ENCODE measurements around the gene CAMK2N1. TPM values are rescaled to one million over a fixed set of nuclear protein-coding genes. Genes with fewer than 3 reads are reported as not detected.
A peak's percentile ranks its signal among the peaks of the same experiment; 100 is the strongest.

The CAMK2N1 gene
- total and polyA plus RNA-seq, 2 donors (not counting 1 experiment from before 2014, with no cell fraction given) = 79.9 to 156 TPM

DNA sequence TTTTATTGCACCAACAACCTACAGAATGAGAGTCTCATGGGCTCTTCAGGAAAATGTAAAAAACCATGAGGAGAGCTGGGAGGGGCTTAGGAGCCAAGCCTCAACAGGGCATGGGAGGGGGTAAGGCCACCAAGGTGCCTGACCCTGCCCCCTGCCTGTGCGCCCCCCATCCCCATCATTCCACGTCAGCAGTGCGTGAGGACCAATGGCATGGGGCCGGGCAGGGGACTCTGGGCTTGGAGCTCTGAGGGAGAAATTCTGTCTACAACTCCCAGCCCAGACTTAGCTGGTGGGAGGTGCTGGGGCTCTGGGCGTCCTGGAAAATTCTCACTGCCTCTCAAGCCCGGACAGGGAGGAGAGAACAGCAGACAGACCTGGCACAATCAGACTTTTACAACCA, 5.2 kb upstream of the CAMK2N1 start:
- no peak overlapping the region for H2AFZ ChIP-seq (ENCODE audit: low read length)
- no peaks in the 10 kb centered on the region for H3K79me2 ChIP-seq (ENCODE audit: control insufficient read depth, insufficient read depth, low read length)
- DNase-seq (ENCODE audit: low read depth in 2 of 2) = no peak
- TF ChIP-seq, protein P1, sequence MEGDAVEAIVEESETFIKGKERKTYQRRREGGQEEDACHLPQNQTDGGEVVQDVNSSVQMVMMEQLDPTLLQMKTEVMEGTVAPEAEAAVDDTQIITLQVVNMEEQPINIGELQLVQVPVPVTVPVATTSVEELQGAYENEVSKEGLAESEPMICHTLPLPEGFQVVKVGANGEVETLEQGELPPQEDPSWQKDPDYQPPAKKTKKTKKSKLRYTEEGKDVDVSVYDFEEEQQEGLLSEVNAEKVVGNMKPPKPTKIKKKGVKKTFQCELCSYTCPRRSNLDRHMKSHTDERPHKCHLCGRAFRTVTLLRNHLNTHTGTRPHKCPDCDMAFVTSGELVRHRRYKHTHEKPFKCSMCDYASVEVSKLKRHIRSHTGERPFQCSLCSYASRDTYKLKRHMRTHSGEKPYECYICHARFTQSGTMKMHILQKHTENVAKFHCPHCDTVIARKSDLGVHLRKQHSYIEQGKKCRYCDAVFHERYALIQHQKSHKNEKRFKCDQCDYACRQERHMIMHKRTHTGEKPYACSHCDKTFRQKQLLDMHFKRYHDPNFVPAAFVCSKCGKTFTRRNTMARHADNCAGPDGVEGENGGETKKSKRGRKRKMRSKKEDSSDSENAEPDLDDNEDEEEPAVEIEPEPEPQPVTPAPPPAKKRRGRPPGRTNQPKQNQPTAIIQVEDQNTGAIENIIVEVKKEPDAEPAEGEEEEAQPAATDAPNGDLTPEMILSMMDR (conservative IDR thresholded peaks at IDR 0.05 in 1 of 2, IDR thresholded peaks at IDR 0.05 in 1 of 2; ENCODE audit: low read depth in 1 of 2, low read length in 2 of 2) = no peak
- TF ChIP-seq EZH2 (IDR thresholded peaks at IDR 0.05; ENCODE audit: low read length, missing control alignments) = no peak
- no peaks in the 10 kb centered on the region for H3K9me3 ChIP-seq (ENCODE audit: control insufficient read depth, insufficient read depth, low read depth, low read length)
- H3K36me3 ChIP-seq (ENCODE audit: control insufficient read depth, insufficient read depth, low read length) = no peaks in the 10 kb centered on the region
- H4K20me1 ChIP-seq (ENCODE audit: control insufficient read depth, extremely low read depth, insufficient read depth, low read length) = no peaks in the 10 kb centered on the region
- peaks cover 19% of the 10 kb centered on the region for H3K4me1 ChIP-seq (ENCODE audit: control insufficient read depth, extremely low read depth, insufficient read depth, low read length)
- H3K4me2 ChIP-seq (ENCODE audit: extremely low read depth, insufficient read depth, low read length) = no peak overlapping the region
- H3K27ac ChIP-seq (ENCODE audit: insufficient read depth, low read length) = no peak overlapping the region
- no peaks in the 10 kb centered on the region for H3K27me3 ChIP-seq (ENCODE audit: control insufficient read depth, insufficient read depth, low read length)
- no peak overlapping the region for H3K9ac ChIP-seq (ENCODE audit: insufficient read depth, low read length)
- no peak overlapping the region for H3K4me3 ChIP-seq (replicated peaks in 1 of 4; ENCODE audit: control extremely low read depth in 1 of 4, insufficient read depth in 1 of 4, low read depth in 3 of 4, low read length in 4 of 4)

DNA sequence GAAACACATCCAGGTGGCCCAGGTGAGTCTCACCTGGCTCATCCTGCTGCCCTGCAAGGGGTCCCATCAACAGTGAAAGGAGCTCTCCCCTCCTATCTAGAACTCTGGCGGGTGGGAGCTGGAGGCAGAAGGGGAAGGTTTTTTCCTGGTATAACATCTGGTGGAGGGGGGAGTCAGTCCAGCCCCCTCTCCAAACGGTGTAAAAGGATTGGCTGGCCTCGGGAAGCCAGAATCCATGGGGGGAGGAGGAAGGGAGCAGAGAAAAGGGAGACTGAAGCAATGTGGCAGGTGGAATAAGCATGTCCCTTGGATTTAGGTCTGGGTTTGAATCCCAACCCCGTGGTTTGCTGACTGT, 1.2 kb upstream of the CAMK2N1 start:
- Histone ChIP-seq H3K4me3 (replicated peaks in 1 of 4; ENCODE audit: control extremely low read depth in 1 of 4, insufficient read depth in 1 of 4, low read depth in 3 of 4, low read length in 4 of 4) (peak overlapping the region in 1 of 4 experiments; percentile 99), H3K4me2 (ENCODE audit: extremely low read depth, insufficient read depth, low read length) (peak overlapping the region; percentile 89)
- DNase-seq (ENCODE audit: low read depth in 2 of 2) = no peak

DNA sequence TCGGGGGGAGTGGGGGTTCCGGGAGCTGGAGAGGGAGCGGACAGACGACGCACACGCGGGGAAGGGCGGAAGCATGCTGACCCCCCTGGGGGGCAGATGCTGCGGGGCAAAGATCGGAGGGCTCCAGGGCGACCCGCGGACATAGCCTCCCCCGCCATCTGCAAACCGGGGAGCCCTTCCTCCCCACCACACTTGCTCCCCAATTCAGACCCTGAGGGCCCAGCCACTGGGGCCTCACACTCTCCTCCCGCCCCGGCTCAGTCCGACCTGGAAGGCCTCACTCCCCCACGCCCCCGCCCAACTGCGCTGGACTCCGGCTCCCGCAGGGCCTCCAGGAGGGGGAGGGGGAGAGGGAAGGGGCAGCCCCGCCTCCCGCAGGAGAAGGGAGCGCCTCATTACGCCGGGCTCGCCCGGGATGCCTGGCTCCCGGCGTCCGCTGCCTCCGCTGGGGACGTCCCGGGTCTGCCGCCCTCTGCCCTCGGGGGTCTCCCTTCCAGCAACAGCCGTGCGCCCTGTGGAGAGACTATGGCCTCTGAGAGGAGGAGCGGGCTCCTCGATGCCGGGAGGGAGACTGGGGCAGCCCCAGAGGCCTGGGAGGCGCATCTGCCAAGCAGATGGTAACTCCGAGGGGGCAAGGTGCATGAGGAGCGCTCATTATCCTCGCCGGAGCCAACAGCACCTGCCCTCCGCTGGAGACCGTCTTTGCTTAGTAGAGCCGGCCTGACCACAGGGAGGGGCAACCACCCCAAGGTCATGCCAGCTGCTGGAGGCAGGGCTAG, 636 bp upstream of the CAMK2N1 start:
- H2AFZ ChIP-seq (ENCODE audit: low read length) = peak overlapping the region; percentile 42
- peaks cover 12% of the 10 kb centered on the region for H3K4me1 ChIP-seq (ENCODE audit: control insufficient read depth, extremely low read depth, insufficient read depth, low read length)
- H3K27me3 ChIP-seq (ENCODE audit: control insufficient read depth, insufficient read depth, low read length) = no peaks in the 10 kb centered on the region
- peaks cover 29% of the 10 kb centered on the region for H3K79me2 ChIP-seq (ENCODE audit: control insufficient read depth, insufficient read depth, low read length)
- no peaks in the 10 kb centered on the region for H4K20me1 ChIP-seq (ENCODE audit: control insufficient read depth, extremely low read depth, insufficient read depth, low read length)
- peak; percentile 68 to 80 for DNase-seq (ENCODE audit: low read depth in 2 of 2)
- peak overlapping the region; percentile 89 for H3K4me2 ChIP-seq (ENCODE audit: extremely low read depth, insufficient read depth, low read length)
- peak overlapping the region; percentile 56 to 99 (median 70) for H3K4me3 ChIP-seq (replicated peaks in 1 of 4; ENCODE audit: control extremely low read depth in 1 of 4, insufficient read depth in 1 of 4, low read depth in 3 of 4, low read length in 4 of 4)
- H3K27ac ChIP-seq (ENCODE audit: insufficient read depth, low read length) = peak overlapping the region; percentile 95
- H3K9ac ChIP-seq (ENCODE audit: insufficient read depth, low read length) = peak overlapping the region; percentile 92
- H3K9me3 ChIP-seq (ENCODE audit: control insufficient read depth, insufficient read depth, low read depth, low read length) = no peaks in the 10 kb centered on the region
- TF ChIP-seq, protein P1 (conservative IDR thresholded peaks at IDR 0.05 in 1 of 2, IDR thresholded peaks at IDR 0.05 in 1 of 2; ENCODE audit: low read depth in 1 of 2, low read length in 2 of 2) = no peak
- no peak for TF ChIP-seq EZH2 (IDR thresholded peaks at IDR 0.05; ENCODE audit: low read length, missing control alignments)
- no peaks in the 10 kb centered on the region for H3K36me3 ChIP-seq (ENCODE audit: control insufficient read depth, insufficient read depth, low read length)

More for the DNA sequence above, 1.2 kb upstream of the CAMK2N1 start:
- Histone ChIP-seq H3K79me2 (ENCODE audit: control insufficient read depth, insufficient read depth, low read length) (peaks cover 25% of the 10 kb centered on the region), H3K4me1 (ENCODE audit: control insufficient read depth, extremely low read depth, insufficient read depth, low read length) (peaks cover 7% of the 10 kb centered on the region), H3K27ac (ENCODE audit: insufficient read depth, low read length) (no peak overlapping the region), H3K27me3 (ENCODE audit: control insufficient read depth, insufficient read depth, low read length) (no peaks in the 10 kb centered on the region), H4K20me1 (ENCODE audit: control insufficient read depth, extremely low read depth, insufficient read depth, low read length) (no peaks in the 10 kb centered on the region), H3K9ac (ENCODE audit: insufficient read depth, low read length) (no peak overlapping the region), H3K36me3 (ENCODE audit: control insufficient read depth, insufficient read depth, low read length) (no peaks in the 10 kb centered on the region), H2AFZ (ENCODE audit: low read length) (no peak overlapping the region), H3K9me3 (ENCODE audit: control insufficient read depth, insufficient read depth, low read depth, low read length) (no peaks in the 10 kb centered on the region)
- no peak for TF ChIP-seq EZH2 (IDR thresholded peaks at IDR 0.05; ENCODE audit: low read length, missing control alignments)
- TF ChIP-seq, protein P1 (conservative IDR thresholded peaks at IDR 0.05 in 1 of 2, IDR thresholded peaks at IDR 0.05 in 1 of 2; ENCODE audit: low read depth in 1 of 2, low read length in 2 of 2) = no peak
